ENCODE measurements around the gene TSTD2. TPM values are rescaled to one million over a fixed set of nuclear protein-coding genes. Genes with fewer than 3 reads are reported as not detected.

TSTD2 gene
- polyA plus RNA-seq, 1 experiment = 17.3 TPM

DNA sequence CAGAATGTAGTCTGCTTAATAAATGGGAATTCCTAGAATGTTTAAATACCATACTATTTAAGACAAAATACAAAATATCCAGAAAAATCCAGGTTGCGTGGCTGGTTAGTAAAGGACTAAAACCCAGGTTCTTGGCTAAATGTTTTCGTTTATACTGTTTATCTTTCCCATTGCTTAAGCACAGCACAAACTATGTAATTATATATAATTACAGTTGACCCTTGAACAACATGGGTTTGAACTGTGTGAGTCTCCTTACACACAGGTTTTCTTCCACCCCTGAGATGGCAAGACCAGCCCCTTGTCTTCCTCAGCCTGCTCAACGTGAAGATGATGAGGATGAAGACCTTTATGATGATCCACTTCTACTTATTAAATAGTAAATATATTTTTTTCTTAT lies 39.2 kb upstream of the TSTD2 start:
- ChIA-PET CTCF (no interaction called here), POLR2A (interaction anchor here (0.8 kb wide), 1 partner anchor 16 kb away, joined by 3 read pairs; no protein-coding TSS in a partner anchor)
- Histone ChIP-seq H3K9me3 (ENCODE audit: control insufficient read depth, insufficient read depth, low read length) (no peaks in the 10 kb centered on the region), H3K27ac (ENCODE audit: low read depth, low read length) (no peak overlapping the region), H3K4me3 (ENCODE audit: low read depth, low read length) (no peak overlapping the region), H3K27me3 (ENCODE audit: control insufficient read depth, insufficient read depth, low read length) (no peaks in the 10 kb centered on the region)
- TF ChIP-seq, protein P1, sequence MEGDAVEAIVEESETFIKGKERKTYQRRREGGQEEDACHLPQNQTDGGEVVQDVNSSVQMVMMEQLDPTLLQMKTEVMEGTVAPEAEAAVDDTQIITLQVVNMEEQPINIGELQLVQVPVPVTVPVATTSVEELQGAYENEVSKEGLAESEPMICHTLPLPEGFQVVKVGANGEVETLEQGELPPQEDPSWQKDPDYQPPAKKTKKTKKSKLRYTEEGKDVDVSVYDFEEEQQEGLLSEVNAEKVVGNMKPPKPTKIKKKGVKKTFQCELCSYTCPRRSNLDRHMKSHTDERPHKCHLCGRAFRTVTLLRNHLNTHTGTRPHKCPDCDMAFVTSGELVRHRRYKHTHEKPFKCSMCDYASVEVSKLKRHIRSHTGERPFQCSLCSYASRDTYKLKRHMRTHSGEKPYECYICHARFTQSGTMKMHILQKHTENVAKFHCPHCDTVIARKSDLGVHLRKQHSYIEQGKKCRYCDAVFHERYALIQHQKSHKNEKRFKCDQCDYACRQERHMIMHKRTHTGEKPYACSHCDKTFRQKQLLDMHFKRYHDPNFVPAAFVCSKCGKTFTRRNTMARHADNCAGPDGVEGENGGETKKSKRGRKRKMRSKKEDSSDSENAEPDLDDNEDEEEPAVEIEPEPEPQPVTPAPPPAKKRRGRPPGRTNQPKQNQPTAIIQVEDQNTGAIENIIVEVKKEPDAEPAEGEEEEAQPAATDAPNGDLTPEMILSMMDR (IDR thresholded peaks at IDR 0.05; ENCODE audit: low read depth, low read length) = no peak
- DNase-seq (ENCODE audit: low read depth, low spot score) = no peak

DNA sequence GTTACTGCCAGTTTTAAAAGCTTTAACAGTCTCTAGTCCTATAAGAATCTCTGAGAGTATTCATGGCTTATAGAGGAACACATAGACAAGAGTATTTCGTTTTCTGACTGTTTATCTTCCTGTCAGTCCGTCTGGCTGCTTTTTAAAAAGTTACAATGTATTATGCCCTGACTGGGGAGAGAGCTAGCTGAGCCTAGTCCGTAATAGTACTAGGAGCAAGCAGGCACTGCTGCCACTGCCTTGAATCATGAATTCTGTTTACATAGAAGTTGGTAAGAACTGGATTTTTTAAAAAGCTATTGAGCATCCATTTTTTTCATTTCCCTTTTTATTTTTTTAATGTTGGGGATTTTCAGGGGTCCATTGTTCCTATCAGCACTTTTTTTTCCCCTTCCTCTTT lies 37.4 kb upstream of the TSTD2 start:
- TF ChIP-seq, protein P1 (IDR thresholded peaks at IDR 0.05; ENCODE audit: low read depth, low read length) = no peak
- no peak overlapping the region for H3K4me3 ChIP-seq (ENCODE audit: low read depth, low read length)
- H3K9me3 ChIP-seq (ENCODE audit: control insufficient read depth, insufficient read depth, low read length) = no peaks in the 10 kb centered on the region
- H3K27me3 ChIP-seq (ENCODE audit: control insufficient read depth, insufficient read depth, low read length) = no peaks in the 10 kb centered on the region
- CTCF ChIA-PET = interaction anchor here (1.8 kb wide), 1 partner anchor 9 kb away, joined by 4 read pairs; no protein-coding TSS in a partner anchor
- POLR2A ChIA-PET = no interaction called here
- no peak for DNase-seq (ENCODE audit: low read depth, low spot score)
- H3K27ac ChIP-seq (ENCODE audit: low read depth, low read length) = no peak overlapping the region

DNA sequence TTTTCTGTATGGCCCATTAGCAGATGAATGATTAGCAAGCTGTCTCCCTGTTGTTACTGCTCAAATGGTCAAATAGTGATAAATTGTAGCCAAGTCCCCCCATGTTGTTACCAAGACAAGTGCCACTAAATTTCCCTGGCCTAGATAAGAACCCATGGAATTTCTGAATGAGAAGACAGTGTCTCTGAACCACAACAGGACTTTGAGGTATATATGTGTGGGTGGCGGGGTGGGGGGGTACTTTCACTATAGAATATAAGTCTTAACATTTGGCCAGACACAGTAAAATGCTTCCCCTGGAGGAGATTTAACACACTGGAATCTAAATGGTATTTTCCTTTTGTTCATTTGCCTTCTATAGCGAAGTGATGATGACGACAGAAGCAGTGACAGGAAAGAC lies 35.3 kb upstream of the TSTD2 start:
- ChIA-PET CTCF (no interaction called here), POLR2A (no interaction called here)
- Histone ChIP-seq H3K27me3 (ENCODE audit: control insufficient read depth, insufficient read depth, low read length) (no peaks in the 10 kb centered on the region), H3K9me3 (ENCODE audit: control insufficient read depth, insufficient read depth, low read length) (no peaks in the 10 kb centered on the region), H3K27ac (ENCODE audit: low read depth, low read length) (no peak overlapping the region), H3K4me3 (ENCODE audit: low read depth, low read length) (no peak overlapping the region)
- TF ChIP-seq, protein P1 (IDR thresholded peaks at IDR 0.05; ENCODE audit: low read depth, low read length) = no peak
- DNase-seq (ENCODE audit: low read depth, low spot score) = no peak

DNA sequence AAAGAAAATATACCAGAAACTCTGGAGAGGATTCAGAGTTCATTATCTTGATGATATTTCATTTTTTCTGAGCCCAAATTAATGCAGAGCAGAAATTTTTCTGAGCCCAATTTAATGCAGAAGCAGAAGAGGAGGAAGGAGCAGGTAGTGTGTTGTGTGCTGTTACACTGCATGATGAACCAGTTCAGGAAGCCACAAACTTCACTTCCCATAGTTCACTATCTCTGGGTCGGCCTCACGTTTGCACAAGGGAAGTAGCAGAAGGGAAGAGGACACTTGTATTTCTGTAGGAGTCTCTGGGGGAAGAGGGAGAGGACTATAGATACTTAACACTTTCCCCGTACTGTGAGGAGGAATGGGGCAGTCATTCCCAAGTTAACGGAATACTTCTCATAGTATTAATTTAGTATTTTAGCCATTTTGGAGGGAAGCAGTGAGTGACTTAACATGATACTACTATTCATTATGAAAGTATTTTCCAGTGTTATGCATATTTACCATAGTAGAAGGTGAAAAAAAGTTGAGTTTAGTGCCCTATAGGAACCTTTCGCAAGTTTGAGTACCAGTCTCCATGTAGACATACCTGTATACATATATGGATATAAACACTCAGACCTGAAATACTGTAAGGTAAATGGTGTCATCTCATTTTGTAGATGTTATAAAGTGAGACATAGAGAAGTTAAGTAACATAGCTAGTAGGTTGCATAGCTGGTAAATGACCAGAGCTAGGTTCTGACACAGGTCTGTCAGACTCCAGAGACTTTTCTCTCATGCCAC lies 33.9 kb upstream of the TSTD2 start:
- H3K9me3 ChIP-seq (ENCODE audit: control insufficient read depth, insufficient read depth, low read length) = no peaks in the 10 kb centered on the region
- CTCF ChIA-PET = no interaction called here
- TF ChIP-seq, protein P1 (IDR thresholded peaks at IDR 0.05; ENCODE audit: low read depth, low read length) = no peak
- H3K27ac ChIP-seq (ENCODE audit: low read depth, low read length) = no peak overlapping the region
- no peak for DNase-seq (ENCODE audit: low read depth, low spot score)
- no peaks in the 10 kb centered on the region for H3K27me3 ChIP-seq (ENCODE audit: control insufficient read depth, insufficient read depth, low read length)
- no peak overlapping the region for H3K4me3 ChIP-seq (ENCODE audit: low read depth, low read length)
- POLR2A ChIA-PET = no interaction called here

DNA sequence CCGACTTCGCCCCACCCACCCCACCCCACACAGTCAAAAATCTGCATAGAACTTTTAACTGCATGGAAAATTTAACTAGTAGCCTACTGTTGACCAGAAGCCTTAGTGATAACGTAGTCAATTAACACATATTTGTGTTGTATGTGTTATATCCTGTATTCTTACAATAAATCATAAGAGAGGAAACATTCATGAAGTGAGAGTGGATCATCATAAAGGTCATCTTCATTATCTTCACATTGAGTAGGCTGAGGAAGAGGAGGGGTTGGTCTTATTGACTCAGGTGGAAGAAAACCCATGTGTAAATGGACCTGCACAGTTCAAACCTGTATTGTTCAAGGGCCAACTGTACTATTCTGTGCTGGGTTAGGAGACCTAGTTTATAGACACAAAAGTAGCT lies 32.6 kb upstream of the TSTD2 start:
- POLR2A ChIA-PET = no interaction called here
- no peak for DNase-seq (ENCODE audit: low read depth, low spot score)
- Histone ChIP-seq H3K9me3 (ENCODE audit: control insufficient read depth, insufficient read depth, low read length) (no peaks in the 10 kb centered on the region), H3K4me3 (ENCODE audit: low read depth, low read length) (no peak overlapping the region), H3K27me3 (ENCODE audit: control insufficient read depth, insufficient read depth, low read length) (no peaks in the 10 kb centered on the region), H3K27ac (ENCODE audit: low read depth, low read length) (no peak overlapping the region)
- TF ChIP-seq, protein P1 (IDR thresholded peaks at IDR 0.05; ENCODE audit: low read depth, low read length) = no peak
- CTCF ChIA-PET = no interaction called here

Data from AG04450 (cell line).